HepG2 (cell line): Measurements from ENCODE around the gene RPL19. TPM values are rescaled to one million over a fixed set of nuclear protein-coding genes. Genes with fewer than 3 reads are reported as not detected.

Source experiments
- BCL3 ChIP-seq: sonication (generic); formaldehyde crosslinking; IDR thresholded peaks from 2 replicates; pipeline ENCODE4 v1.5.1; 2020; ENCODE audit warnings: mild to moderate bottlenecking, missing genetic modification reagents, moderate library complexity
- CHD2 ChIP-seq: IDR thresholded peaks from 2 replicates; pipeline ENCODE4 v1.6.1; 2011; ENCODE audit warnings: low read depth, low read length, improper control_type of control experiment
- CREB3 ChIP-seq: sonication (generic); formaldehyde crosslinking; IDR thresholded peaks from 2 replicates; pipeline ENCODE4 v1.5.0; 2020; ENCODE audit warnings: missing genetic modification reagents
- CTCF ChIP-seq: sonication (generic); formaldehyde crosslinking; IDR thresholded peaks from 2 replicates; pipeline ENCODE4 v1.5.0; 2020; ENCODE audit warnings: mild to moderate bottlenecking, missing genetic modification reagents, moderate library complexity
- HHEX ChIP-seq: IDR thresholded peaks from 2 replicates; pipeline ENCODE4 v1.6.1; 2016; ENCODE audit warnings: control low read depth
- MBNL3 ChIP-seq: fragments of 250-450 bp; sonication (Bioruptor Pico); conservative IDR thresholded peaks from 2 replicates; pipeline ENCODE4 v1.8.0; 2022; ENCODE audit warnings: mild to moderate bottlenecking, inconsistent platforms
- SOX6 ChIP-seq, 2 experiments: fragments of 450-650 bp in 1 of 2; sonication (generic) in 1 of 2; formaldehyde crosslinking in 1 of 2; IDR thresholded peaks; 2 replicates each; pipeline versions ENCODE4 v1.4.0 to v1.6.1; 2017 to 2020; ENCODE audit warnings: antibody characterized with exemption in 1 of 2, mild to moderate bottlenecking in 1 of 2, missing genetic modification reagents in 1 of 2
- STAG1 ChIP-seq: sonication (generic); formaldehyde crosslinking; IDR thresholded peaks from 2 replicates; pipeline ENCODE4 v1.4.0; 2020; ENCODE audit warnings: missing genetic modification reagents
- ZNF280B ChIP-seq: sonication (generic); formaldehyde crosslinking; IDR thresholded peaks from 2 replicates; pipeline ENCODE4 v1.5.0; 2020; ENCODE audit warnings: missing genetic modification reagents, mild to moderate bottlenecking, borderline replicate concordance
- ZNF362 ChIP-seq: sonication (generic); formaldehyde crosslinking; IDR thresholded peaks from 2 replicates; pipeline ENCODE4 v1.4.0; 2020; ENCODE audit warnings: missing genetic modification reagents, mild to moderate bottlenecking, borderline replicate concordance
- ZNF891 ChIP-seq: sonication (generic); formaldehyde crosslinking; IDR thresholded peaks from 2 replicates; pipeline ENCODE4 v1.5.0; 2020; ENCODE audit warnings: mild to moderate bottlenecking, missing genetic modification reagents
- polyA plus RNA-seq, 8 experiments: library from polyadenylated mRNA; depleted of rRNA in 3 of 8; stranded (reverse) in 7 of 8; unstranded in 1 of 8; fragments of >200 nt; fragmentation: Illumina TruSeq in 4 of 8; extraction: Trizol in 4 of 8; gene quantifications; 2 replicates each; pipeline versions ENCODE4 v1.2.1 to v1.2.3, GENCODE V29; 2011 to 2016; ENCODE audit warnings: low read depth in 4 of 8, missing spikeins in 1 of 8, mixed read lengths in 1 of 8; ENCODE audit not compliant: insufficient read depth in 1 of 8
- total RNA-seq, 5 experiments: library from RNA; depleted of rRNA; stranded (reverse); fragments of >200 nt; fragmentation: Illumina TruSeq; extraction: Trizol; gene quantifications; 2 replicates each; pipeline ENCODE4 v1.2.3, GENCODE V29; 2016; ENCODE audit warnings: low read depth in 1 of 5

The RPL19 gene
- total and polyA plus RNA-seq, 2 of the 13 experiments (the other 11 are each of a cell fraction or from before 2014, with no cell fraction given): 2,522 to 2,768 TPM

- peak; percentile 49; the same call in 1 of the 2 replicates for TF ChIP-seq ZNF280B
- no peak for TF ChIP-seq CREB3 (CRISPR knock-in tag)
- TF ChIP-seq HHEX (CRISPR knock-in tag): no peak
- peak; percentile 42; the same call in 1 of the 2 replicates for TF ChIP-seq BCL3 (CRISPR knock-in tag)
- no peak for TF ChIP-seq SOX6 (IDR thresholded peaks at IDR 0.05)
- TF ChIP-seq SOX6 (CRISPR knock-in tag; IDR thresholded peaks at IDR 0.05): peak; percentile 24; the same call in 1 of the 2 replicates
- TF ChIP-seq ZNF891 (CRISPR knock-in tag): 0 out of 2 replicates have a peak, but pooled peaks have one; percentile 65
- TF ChIP-seq CTCF (CRISPR knock-in tag): peak; percentile 91
- no peak for TF ChIP-seq MBNL3 (CRISPR knock-in tag)
- TF ChIP-seq CHD2: no peak
- TF ChIP-seq ZNF362: peak; percentile 30; the same call in 1 of the 2 replicates
- peak; percentile 68 for TF ChIP-seq STAG1 (CRISPR knock-in tag)
These were observed 31.8 kb downstream of the RPL19 start (continued) for GRCh38 chr17:39231591-39232551.
